ENCODE results near the gene HDAC8.
"Not testable (repeated sequence)": the region's sequence is repeated elsewhere in the genome, so short reads cannot be mapped to it uniquely, and the experiment has no call there.

The HDAC8 gene

DNA sequence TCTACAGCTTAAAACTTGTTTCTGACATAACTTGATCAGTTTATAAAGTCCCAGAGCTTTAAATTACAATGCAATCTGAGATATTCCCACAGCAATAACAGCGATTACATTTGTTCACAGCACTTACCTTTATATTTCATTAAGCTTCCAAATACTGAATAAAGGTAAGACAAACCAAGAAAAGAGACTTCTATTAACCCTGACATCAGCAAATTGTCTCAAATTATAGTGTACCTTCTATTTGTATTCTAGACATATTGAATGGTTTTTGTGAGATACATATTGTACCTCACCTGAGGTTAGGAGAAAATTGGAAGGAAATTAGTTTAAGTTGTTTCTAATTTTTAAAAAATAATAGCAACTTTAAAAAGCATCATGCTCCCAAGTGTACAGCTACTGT is 111.9 kb downstream of the HDAC8 start:
- no peak for DNase-seq

DNA sequence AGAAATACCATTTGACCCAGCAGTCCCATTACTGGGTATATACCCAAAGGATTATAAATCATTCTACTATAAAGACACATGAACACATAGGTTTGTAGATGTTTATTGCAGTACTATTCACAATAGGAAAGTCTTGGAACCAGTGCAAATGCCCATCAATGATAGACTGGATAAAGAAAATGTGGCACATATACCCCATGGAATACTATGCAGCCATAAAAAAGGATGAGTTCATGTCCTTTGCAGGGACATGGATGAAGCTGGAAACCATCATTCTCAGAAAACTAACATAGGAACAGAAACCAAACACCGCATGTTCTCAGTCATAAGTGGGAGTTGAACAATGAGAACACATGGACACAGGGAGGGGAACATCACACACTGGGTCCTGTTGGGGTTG is 123.6 kb downstream of the HDAC8 start:
- DNase-seq = not testable (repeated sequence)

- DNase-seq = not testable (repeated sequence)
These were observed 131.9 kb downstream of the HDAC8 start for GRCh38 chrX:72440764-72441163.

GRCh38 chrX:72436010-72436409 is 136.6 kb downstream of the HDAC8 start:
- DNase-seq = no peak

GRCh38 chrX:72430405-72430968 is 142.2 kb downstream of the HDAC8 start:
- DNase-seq = no peak

DNA sequence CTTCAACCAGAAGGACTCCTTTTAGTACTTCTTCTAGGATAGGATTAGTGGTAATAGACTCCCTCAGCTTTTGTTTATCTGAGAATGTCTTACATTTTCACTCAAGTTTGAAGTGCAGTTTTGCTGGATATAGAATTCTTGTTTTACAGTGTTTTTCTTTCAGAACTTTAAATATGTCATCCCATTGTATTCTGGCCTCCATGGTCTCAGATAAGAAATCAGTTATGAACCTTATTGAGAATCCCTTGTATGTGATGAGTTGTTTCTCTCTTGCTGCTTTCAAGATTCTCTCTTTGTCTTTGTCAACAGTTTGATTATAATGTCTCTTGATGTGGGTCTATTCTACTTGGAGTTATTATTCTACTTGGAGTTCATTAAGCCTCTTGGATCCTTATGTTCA is 150.8 kb downstream of the HDAC8 start:
- no peak for DNase-seq

DNA sequence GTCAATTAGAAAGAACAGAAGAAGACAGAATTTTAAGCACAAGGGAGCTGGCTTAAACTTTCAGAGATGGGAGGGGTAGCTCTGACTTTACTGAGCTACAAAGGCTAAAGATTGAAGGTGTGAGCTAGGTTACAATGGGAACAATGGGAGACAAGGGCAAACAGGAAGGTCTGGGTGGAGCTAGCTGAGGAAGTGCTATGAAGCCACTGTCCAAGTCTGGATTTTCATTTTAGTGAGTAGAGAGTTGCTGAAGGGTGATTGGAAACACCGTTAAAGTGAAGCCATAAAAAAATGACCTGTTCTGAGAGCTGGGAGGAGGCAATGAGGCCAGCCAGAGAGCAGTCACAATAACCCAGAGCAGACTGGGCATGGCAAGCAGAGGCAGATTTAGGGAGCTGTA is 162.7 kb downstream of the HDAC8 start:
- no peak for DNase-seq

DNA sequence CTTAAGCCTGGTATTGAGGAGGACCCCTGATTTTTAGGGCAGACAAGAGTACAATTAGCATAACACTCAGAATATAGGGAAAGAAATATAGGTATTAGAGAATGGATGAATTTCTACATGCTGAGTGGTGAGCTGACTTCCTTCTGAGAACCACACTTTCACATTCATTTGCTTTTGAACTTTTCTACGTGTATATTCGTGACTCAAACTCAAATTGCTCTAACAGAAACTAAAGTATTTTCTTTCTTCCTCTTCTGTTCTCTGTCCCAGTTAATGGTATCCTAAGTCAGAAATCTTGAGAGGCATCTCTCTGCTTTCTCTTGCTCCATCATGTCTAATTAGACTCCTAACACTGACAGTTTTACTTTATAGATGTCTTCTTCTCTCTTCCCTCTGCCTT is 163.8 kb downstream of the HDAC8 start:
- DNase-seq = no peak

- not testable (repeated sequence) for DNase-seq
These were observed 167.5 kb downstream of the HDAC8 start for GRCh38 chrX:72405136-72405535.

DNA sequence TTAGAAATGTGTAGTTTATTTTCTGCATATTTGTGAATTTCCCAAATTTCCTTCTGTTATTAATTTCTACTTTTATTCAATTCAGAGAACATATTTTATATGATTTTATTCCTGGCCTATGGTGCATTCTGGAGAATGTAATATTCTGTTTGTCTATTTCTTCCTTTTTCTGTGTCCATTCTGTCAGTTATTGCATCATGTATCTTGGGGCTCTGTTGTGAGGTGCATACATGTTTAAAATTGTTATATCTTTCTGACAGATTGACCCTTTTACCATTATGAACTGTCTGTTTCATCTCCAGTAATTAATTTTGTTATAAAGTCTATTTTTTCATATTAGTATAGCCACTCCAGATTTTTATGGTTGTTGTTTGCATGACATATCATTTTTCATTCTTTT is 170.0 kb downstream of the HDAC8 start:
- DNase-seq = no peak

DNA sequence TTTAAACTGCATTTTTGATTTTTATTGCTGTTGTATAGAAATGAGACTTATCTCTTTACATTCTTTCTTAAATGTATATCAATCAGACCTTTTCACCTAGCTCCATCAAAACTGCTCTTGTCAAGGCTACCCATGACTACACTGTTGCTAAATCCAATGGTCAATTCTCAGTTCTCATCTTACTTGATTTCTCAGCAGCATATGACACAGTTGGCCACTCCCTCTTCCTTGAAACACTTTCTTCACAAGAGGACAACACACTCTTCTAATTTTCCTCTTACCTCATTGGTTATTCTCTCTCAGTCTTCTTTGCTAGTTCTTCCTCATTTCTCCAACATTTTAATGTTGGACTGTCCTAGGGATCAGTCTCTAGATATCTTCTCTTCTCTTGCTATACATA is 172.8 kb downstream of the HDAC8 start:
- DNase-seq = no peak

GRCh38 chrX:72396117-72396516 is 176.5 kb downstream of the HDAC8 start:
- no peak for DNase-seq

- DNase-seq = no peak
These were observed 177.4 kb downstream of the HDAC8 start for GRCh38 chrX:72395237-72395636.

GRCh38 chrX:72394518-72395170 is 178.0 kb downstream of the HDAC8 start:
- no peak for DNase-seq

- DNase-seq = no peak
These were observed 178.7 kb downstream of the HDAC8 start for GRCh38 chrX:72393836-72394517.

DNA sequence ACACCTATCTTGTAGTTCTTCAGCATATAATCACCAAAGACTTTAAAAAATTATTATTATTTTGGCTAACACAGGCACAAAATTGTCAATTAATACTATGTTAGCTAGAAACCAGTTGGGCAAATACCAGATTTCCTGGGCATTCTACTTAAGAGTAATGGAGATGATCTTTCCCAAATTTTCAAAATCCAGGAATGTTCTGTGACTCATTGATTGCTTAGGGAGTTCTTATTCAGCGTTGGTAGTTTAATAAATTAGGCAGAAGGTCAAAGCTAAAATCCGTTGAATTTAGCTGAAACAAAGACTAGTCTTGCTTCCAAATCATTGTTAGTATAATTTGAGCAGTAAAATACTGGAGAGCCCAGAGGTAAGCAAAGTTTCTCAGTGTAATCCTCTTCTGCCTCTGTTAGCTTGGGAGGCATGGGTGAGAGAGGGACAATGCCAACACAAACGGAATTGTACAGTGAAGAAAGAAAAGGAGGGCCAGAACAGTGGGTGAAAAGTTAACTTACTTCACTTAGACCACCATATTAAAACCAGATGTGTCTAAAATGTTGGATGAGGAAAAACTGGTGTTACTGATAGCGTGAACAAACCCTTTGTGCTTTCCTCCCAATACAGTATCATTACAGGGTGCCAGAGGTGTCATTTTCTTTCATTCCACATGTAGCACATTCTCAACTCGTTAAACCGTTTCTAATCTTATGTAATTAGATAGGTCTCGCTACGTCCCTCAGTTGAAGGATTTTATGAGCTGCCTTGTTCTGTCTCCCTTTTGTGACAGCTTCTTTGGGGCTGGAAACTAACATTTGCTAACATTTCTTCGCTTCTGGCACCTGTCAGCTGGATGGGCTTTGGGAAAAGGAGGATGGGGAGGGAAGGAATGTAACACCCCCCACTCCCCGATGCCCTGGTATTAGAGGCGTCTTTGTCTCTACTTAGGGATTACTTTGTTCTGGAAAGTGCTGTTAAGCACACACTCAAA is 179.5 kb downstream of the HDAC8 start:
- no peak for DNase-seq

DNA sequence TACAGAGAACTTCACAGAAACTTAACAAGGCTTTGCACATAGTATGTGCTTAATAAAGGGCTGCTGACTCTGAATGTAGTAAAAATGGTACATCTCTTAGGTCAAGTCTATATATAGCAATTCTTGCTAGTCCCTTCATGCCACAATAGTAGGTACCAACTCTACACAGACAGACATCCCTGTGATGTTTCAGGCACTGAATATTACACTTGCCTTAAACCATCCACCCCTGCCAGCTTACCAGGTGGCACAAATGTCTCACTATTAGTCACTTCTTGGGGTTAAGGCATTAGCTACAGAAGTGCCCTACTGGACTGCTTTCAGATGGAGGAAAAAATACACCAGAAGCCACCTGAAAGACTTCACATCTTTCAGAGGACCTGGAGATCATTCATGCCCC is 180.6 kb downstream of the HDAC8 start:
- DNase-seq = no peak

DNA sequence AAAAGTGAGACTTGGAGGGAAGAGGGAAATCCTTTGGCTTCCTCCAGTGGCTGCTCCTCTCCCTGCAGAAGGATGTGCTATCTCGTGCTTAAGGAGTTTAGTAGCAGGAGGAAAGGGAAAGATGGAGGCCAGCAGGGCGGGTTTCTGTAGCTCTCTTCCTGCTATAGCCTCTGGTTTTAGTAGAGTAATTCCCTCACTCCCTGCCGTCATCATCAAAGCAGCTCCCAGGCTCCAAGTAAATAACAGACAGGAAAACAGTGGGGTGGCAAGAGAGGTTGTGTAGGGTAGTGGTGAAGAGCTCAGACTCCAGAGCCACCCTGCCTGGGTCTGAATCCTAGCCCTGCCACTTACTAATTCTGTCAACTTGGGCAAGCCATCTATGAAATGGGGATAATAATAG is 185.4 kb downstream of the HDAC8 start:
- no peak for DNase-seq

- DNase-seq = no peak
These were observed 190.4 kb downstream of the HDAC8 start for GRCh38 chrX:72382202-72382595.

DNA sequence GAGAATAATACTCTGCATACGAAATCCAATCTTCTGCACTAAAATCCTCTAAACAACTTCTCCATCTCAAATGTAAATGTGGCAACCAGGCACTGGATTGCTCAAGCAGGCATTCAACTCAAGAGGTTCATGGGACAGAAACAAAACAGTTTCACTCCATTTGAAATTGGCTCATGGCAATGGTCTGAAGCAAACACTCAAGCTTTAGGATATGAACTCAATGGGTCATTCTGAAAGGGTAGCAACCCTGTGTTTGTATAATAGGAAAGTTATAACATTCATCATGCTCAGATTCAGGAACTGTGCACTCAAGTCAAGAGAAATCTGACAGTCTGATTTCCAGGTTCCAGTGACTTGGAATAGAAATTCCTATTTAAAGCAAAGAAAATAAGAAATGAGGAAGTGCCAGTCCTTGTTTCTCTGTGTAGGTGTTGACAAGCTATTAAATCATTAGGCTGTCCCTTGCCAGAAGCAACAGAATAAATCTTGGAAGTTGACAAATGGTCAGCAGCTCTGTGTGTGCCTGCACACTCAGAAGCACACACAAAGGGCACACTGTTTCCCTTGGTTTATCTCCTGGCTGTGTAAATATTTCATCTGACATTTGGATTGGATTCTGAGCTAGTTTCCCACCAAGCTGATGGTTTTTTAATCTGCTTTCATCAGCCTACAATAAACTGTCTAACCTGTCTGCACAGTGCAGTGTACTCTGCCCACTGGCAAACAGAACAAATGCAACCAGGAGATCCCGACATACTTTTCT is 191.0 kb downstream of the HDAC8 start:
- no peak for DNase-seq

DNA sequence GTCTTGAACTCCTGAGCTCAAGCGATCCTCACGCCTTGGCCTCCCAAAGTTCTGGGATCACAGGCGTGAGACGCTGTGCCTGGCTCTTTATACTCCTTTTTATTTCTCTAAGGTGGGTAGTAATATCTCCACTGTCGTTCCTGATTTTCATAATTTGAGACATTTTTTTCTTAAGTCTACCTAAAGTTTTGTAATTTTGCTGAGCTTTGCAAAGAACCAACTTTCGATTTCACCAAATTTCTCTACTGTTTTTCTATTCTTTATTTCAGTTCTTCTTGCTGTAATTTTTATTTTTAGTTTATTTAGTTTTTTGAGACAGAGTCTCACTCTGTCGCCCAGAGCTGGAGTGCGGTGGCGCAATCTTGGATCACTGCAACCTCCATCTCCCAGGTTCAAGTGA is 196.5 kb downstream of the HDAC8 start:
- DNase-seq = no peak

GRCh38 chrX:72373136-72373535 is 199.5 kb downstream of the HDAC8 start:
- no peak for DNase-seq

DNA sequence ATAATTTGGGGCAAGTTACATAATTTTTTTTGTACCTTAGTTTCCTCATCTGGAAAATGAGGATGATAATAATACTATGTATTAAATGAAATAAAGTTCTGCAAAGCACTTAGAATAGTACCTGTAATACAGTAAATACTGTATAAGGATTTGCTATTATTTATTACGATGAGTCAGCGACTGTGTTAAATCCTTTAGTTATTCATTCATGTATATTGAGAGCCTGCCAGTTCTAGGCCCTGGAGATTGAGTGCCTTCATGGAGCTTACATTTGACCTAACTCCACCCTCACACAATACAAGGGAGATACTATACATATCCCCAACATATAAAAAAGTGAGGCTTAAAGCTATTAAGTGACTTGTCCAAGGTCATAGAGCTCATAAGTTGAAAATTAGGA is 199.9 kb downstream of the HDAC8 start:
- DNase-seq = no peak
